ENCODE measurements around the gene BMP8A. TPM values are rescaled to one million over a fixed set of nuclear protein-coding genes. Genes with fewer than 3 reads are reported as not detected.

Gene BMP8A
- total and polyA plus RNA-seq, 12 donors: 0.16 to 1.8 (median 0.66) TPM; not detected in 3

GRCh38 chr1:39570477-39571177 lies 79.2 kb downstream of the BMP8A start:
- Histone ChIP-seq H3K36me3 (peaks cover 3 to 98% (median 69%) of the 10 kb centered on the region in 9 donors), H3K27ac (no peak overlapping the region), H3K9me3 (no peaks in the 10 kb centered on the region), H3K4me1 (peaks cover 4 to 57% (median 35%) of the 10 kb centered on the region in 9 donors), H3K4me3 (no peak overlapping the region), H3K27me3 (no peaks in the 10 kb centered on the region)
- no peak for ATAC-seq
- WGBS, 2 donors: 83 to 84% methylated on average over 11 of the region's 11 CpGs
- intact Hi-C loops (cut with DNase I): loop anchor here in 1 of 10 donors (10.0 kb wide), 1 partner anchor 706 kb away; no protein-coding TSS in a partner anchor
- no peak for DNase-seq
- TF ChIP-seq, protein P1, sequence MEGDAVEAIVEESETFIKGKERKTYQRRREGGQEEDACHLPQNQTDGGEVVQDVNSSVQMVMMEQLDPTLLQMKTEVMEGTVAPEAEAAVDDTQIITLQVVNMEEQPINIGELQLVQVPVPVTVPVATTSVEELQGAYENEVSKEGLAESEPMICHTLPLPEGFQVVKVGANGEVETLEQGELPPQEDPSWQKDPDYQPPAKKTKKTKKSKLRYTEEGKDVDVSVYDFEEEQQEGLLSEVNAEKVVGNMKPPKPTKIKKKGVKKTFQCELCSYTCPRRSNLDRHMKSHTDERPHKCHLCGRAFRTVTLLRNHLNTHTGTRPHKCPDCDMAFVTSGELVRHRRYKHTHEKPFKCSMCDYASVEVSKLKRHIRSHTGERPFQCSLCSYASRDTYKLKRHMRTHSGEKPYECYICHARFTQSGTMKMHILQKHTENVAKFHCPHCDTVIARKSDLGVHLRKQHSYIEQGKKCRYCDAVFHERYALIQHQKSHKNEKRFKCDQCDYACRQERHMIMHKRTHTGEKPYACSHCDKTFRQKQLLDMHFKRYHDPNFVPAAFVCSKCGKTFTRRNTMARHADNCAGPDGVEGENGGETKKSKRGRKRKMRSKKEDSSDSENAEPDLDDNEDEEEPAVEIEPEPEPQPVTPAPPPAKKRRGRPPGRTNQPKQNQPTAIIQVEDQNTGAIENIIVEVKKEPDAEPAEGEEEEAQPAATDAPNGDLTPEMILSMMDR (IDR thresholded peaks at IDR 0.05): no peak

GRCh38 chr1:39571178-39571483 lies 79.7 kb downstream of the BMP8A start:
- no peak overlapping the region for H3K4me3 ChIP-seq
- H3K27ac ChIP-seq: no peak overlapping the region
- peaks cover 4 to 57% (median 36%) of the 10 kb centered on the region in 9 donors for H3K4me1 ChIP-seq
- intact Hi-C loops (cut with DNase I): loop anchor here in 1 of 10 donors (10.0 kb wide), 1 partner anchor 706 kb away; no protein-coding TSS in a partner anchor
- H3K27me3 ChIP-seq: no peaks in the 10 kb centered on the region
- TF ChIP-seq, protein P1 (IDR thresholded peaks at IDR 0.05): no peak
- DNase-seq (no peak), ATAC-seq (no peak)
- H3K9me3 ChIP-seq: no peaks in the 10 kb centered on the region
- H3K36me3 ChIP-seq: peaks cover 3 to 93% (median 64%) of the 10 kb centered on the region in 9 donors
- WGBS, 2 donors: 54 to 75% methylated on average over 9 of the region's 9 CpGs

DNA sequence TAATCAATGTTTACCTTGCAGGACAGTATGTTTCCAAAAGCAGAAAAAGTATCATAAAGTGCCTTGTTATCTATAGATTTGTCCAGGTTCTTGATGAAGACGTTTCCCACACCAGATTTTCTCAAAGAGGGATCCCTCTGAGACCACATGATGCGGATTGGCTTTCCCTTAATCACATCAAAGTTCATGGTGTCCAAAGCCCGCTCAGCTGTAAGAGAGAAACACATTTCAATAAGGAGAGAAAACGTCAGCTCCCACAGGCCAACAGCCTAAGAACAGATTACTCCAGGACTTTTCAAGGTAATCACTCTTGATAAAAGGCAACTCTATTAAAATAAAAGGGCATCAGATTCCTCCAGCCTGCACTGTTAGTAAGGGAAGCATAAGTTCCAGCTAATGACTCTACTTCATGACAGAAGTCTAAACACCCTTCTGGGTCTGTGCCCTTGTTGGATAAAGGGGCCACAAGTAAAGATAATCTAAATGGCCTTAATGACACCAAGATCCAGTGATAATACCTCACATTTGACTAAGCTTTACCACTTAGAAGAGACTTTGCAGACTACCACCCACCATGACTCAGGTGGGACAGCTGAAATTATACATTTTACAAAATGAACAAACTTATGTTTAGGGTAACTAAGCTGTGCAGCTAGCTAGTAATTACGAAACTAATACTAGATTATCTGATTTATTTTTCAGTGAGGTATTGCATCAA lies 81.1 kb downstream of the BMP8A start:
- Histone ChIP-seq H3K36me3 (peaks cover 3 to 79% (median 50%) of the 10 kb centered on the region in 9 donors), H3K4me3 (peak overlapping the region in 1 of 10 donors; percentile 86), H3K4me1 (peaks cover 4 to 51% (median 36%) of the 10 kb centered on the region in 9 donors), H3K27ac (peak overlapping the region in 3 of 10 donors; percentile 91 to 95 (median 94)), H3K9me3 (no peaks in the 10 kb centered on the region), H3K27me3 (no peaks in the 10 kb centered on the region)
- ATAC-seq (no peak), DNase-seq (no peak)
- 58 to 60% methylated on average over 5 of the region's 5 CpGs for WGBS, 2 donors
- intact Hi-C loops (cut with DNase I): loop anchor here in 1 of 10 donors (10.0 kb wide), 1 partner anchor 708 kb away; no protein-coding TSS in a partner anchor
- TF ChIP-seq, protein P1 (IDR thresholded peaks at IDR 0.05): no peak

GRCh38 chr1:39573097-39573465 lies 81.6 kb downstream of the BMP8A start:
- no peaks in the 10 kb centered on the region for H3K9me3 ChIP-seq
- H3K4me3 ChIP-seq: peak overlapping the region in 7 of 10 donors; percentile 75 to 94 (median 89)
- ATAC-seq (no peak), DNase-seq (no peak)
- peak overlapping the region in 4 of 10 donors; percentile 91 to 95 (median 94) for H3K27ac ChIP-seq
- intact Hi-C loops (cut with DNase I): loop anchor here in 1 of 10 donors (10.0 kb wide), 1 partner anchor 708 kb away; no protein-coding TSS in a partner anchor
- H3K36me3 ChIP-seq: peaks cover 3 to 73% (median 45%) of the 10 kb centered on the region in 9 donors
- TF ChIP-seq, protein P1 (IDR thresholded peaks at IDR 0.05): no peak
- H3K4me1 ChIP-seq: peaks cover 4 to 50% (median 36%) of the 10 kb centered on the region in 9 donors
- H3K27me3 ChIP-seq: no peaks in the 10 kb centered on the region
- 96 to 97% methylated on average over 1 of the region's 1 CpG for WGBS, 2 donors

Measured in heart right ventricle (tissue), 16 donors.